Stimulated activated CD4-positive, alpha-beta T cell treated with anti-CD3 and anti-CD28 coated beads, Interleukin-2, amount 100 ng/mL, for 48 hours (primary cell): Measurements from ENCODE around the gene SHANK1.

Source experiments
- DNase-seq, 2 donors: peaks; one replicate each; pipeline ENCODE4 v3.0.0-alpha.2; 2020

Gene SHANK1

GRCh38 chr19:50725911-50726230 lies 6.3 kb upstream of the SHANK1 start:
- DNase-seq = no peak

GRCh38 chr19:50725218-50725910 lies 5.8 kb upstream of the SHANK1 start:
- no peak for DNase-seq

- DNase-seq = peak; percentile 87 to 92
Measured at GRCh38 chr19:50724522-50725217, 5.1 kb upstream of the SHANK1 start.

GRCh38 chr19:50723735-50724521 lies 4.3 kb upstream of the SHANK1 start:
- DNase-seq = no peak

- DNase-seq = no peak
Measured at GRCh38 chr19:50723069-50723468, 3.5 kb upstream of the SHANK1 start, which contains the start of gene CLEC11A. Gene CLEC11A, plus strand, starts transcription at chr19:50723364. Its CDS starts 162 bp downstream, at chr19:50723526.

GRCh38 chr19:50722201-50723013 lies 2.8 kb upstream of the SHANK1 start:
- no peak for DNase-seq

GRCh38 chr19:50721441-50722137 lies 2.0 kb upstream of the SHANK1 start:
- DNase-seq = no peak

GRCh38 chr19:50720921-50721381 lies 1.3 kb upstream of the SHANK1 start:
- no peak for DNase-seq

- no peak for DNase-seq
Measured at GRCh38 chr19:50720181-50720920, 749 bp upstream of the SHANK1 start.

GRCh38 chr19:50719119-50719435 lies 525 bp downstream of the SHANK1 start:
- no peak for DNase-seq

GRCh38 chr19:50718255-50719118 lies 1.1 kb downstream of the SHANK1 start:
- DNase-seq = no peak

- no peak for DNase-seq
Measured at GRCh38 chr19:50717891-50718254, 1.7 kb downstream of the SHANK1 start.

- no peak for DNase-seq
Measured at GRCh38 chr19:50717026-50717723, 2.4 kb downstream of the SHANK1 start.

GRCh38 chr19:50716178-50717025 lies 3.2 kb downstream of the SHANK1 start:
- no peak for DNase-seq

GRCh38 chr19:50713556-50714236 lies 5.9 kb downstream of the SHANK1 start:
- DNase-seq = no peak

GRCh38 chr19:50712833-50713232 lies 6.8 kb downstream of the SHANK1 start:
- DNase-seq = no peak

GRCh38 chr19:50711805-50712204 lies 7.8 kb downstream of the SHANK1 start:
- DNase-seq = no peak

GRCh38 chr19:50711196-50711595 lies 8.4 kb downstream of the SHANK1 start:
- no peak for DNase-seq
